ENCODE measurements around the gene C14orf180. TPM values are rescaled to one million over a fixed set of nuclear protein-coding genes. Genes with fewer than 3 reads are reported as not detected.

Gene C14orf180
- total RNA-seq, 1 experiment from 2014 or later = not detected

DNA sequence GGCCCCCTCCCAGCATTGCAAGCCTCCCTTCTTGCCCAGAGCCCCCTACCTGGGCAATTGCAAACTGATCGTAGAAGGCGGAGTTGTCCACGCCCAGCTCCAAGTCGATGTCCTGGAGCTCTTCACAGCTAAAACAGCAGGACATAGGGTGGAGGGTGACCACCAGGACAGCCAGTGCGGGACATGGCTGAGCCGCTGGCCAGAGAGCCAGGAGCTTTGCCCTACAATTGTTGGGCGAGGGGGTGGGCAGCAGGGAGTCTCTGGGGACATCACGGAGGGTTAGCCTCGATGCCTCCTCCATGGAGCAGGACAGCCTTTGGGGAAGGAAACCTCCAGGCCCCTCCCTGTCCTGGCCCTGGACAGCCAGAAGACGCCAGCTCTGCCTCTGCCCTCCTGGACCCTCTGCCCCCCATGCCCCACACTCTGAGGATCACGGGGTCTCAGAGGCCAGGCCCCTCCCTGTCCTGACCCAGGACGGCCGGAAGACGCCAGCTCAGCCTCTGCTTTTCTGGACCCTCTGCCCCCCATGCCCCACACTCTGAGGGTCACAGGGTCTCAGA, 15.6 kb downstream of the C14orf180 start:
- CTCF ChIA-PET = interaction anchor here (0.6 to 0.7 kb wide), 2 partner anchors 432 to 461 kb away, joined by 3 read pairs; no protein-coding TSS in a partner anchor
- H3K27me3 Mint-ChIP-seq (ENCODE audit: insufficient read depth, unreplicated experiment) = peaks cover 40% of the 10 kb centered on the region
- no peaks in the 10 kb centered on the region for H3K36me3 Mint-ChIP-seq (ENCODE audit: insufficient read depth, unreplicated experiment)
- no TSS peak for BruUV-seq (replicated peaks)
- TF ChIP-seq, protein P1, sequence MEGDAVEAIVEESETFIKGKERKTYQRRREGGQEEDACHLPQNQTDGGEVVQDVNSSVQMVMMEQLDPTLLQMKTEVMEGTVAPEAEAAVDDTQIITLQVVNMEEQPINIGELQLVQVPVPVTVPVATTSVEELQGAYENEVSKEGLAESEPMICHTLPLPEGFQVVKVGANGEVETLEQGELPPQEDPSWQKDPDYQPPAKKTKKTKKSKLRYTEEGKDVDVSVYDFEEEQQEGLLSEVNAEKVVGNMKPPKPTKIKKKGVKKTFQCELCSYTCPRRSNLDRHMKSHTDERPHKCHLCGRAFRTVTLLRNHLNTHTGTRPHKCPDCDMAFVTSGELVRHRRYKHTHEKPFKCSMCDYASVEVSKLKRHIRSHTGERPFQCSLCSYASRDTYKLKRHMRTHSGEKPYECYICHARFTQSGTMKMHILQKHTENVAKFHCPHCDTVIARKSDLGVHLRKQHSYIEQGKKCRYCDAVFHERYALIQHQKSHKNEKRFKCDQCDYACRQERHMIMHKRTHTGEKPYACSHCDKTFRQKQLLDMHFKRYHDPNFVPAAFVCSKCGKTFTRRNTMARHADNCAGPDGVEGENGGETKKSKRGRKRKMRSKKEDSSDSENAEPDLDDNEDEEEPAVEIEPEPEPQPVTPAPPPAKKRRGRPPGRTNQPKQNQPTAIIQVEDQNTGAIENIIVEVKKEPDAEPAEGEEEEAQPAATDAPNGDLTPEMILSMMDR (IDR thresholded peaks at IDR 0.05; ENCODE audit: unreplicated experiment) = no peak
- POLR2A ChIA-PET = no interaction called here
- no peaks in the 10 kb centered on the region for H3K9me3 Mint-ChIP-seq (ENCODE audit: unreplicated experiment)
- no peak overlapping the region for H3K4me3 Mint-ChIP-seq (ENCODE audit: unreplicated experiment)
- no peak overlapping the region for H3K27ac Mint-ChIP-seq (ENCODE audit: low read depth, unreplicated experiment)
- no peak for DNase-seq (ENCODE audit: unreplicated experiment)
- intact Hi-C loops (cut with micrococcal nuclease) = no loop called here
- H3K4me1 Mint-ChIP-seq (ENCODE audit: insufficient read depth, unreplicated experiment) = peaks cover 5% of the 10 kb centered on the region

GRCh38 chr14:104595911-104596450, 16.4 kb downstream of the C14orf180 start:
- Mint-ChIP-seq H3K27me3 (ENCODE audit: insufficient read depth, unreplicated experiment) (peaks cover 48% of the 10 kb centered on the region), H3K27ac (ENCODE audit: low read depth, unreplicated experiment) (no peak overlapping the region), H3K4me1 (ENCODE audit: insufficient read depth, unreplicated experiment) (peaks cover 5% of the 10 kb centered on the region), H3K9me3 (ENCODE audit: unreplicated experiment) (no peaks in the 10 kb centered on the region), H3K4me3 (ENCODE audit: unreplicated experiment) (no peak overlapping the region), H3K36me3 (ENCODE audit: insufficient read depth, unreplicated experiment) (no peaks in the 10 kb centered on the region)
- ChIA-PET POLR2A (interaction anchor here (0.6 kb wide), 1 partner anchor 25 kb away, joined by 3 read pairs; no protein-coding TSS in a partner anchor), CTCF (no interaction called here)
- intact Hi-C loops (cut with micrococcal nuclease) = no loop called here
- no peak for DNase-seq (ENCODE audit: unreplicated experiment)
- TF ChIP-seq, protein P1 (IDR thresholded peaks at IDR 0.05; ENCODE audit: unreplicated experiment) = no peak
- no TSS peak for BruUV-seq (replicated peaks)

- POLR2A ChIA-PET = no interaction called here
- H3K36me3 Mint-ChIP-seq (ENCODE audit: insufficient read depth, unreplicated experiment) = no peaks in the 10 kb centered on the region
- no peak for DNase-seq (ENCODE audit: unreplicated experiment)
- CTCF ChIA-PET = no interaction called here
- intact Hi-C loops (cut with micrococcal nuclease) = no loop called here
- H3K9me3 Mint-ChIP-seq (ENCODE audit: unreplicated experiment) = no peaks in the 10 kb centered on the region
- H3K4me3 Mint-ChIP-seq (ENCODE audit: unreplicated experiment) = no peak overlapping the region
- H3K4me1 Mint-ChIP-seq (ENCODE audit: insufficient read depth, unreplicated experiment) = peaks cover 5% of the 10 kb centered on the region
- TF ChIP-seq, protein P1 (IDR thresholded peaks at IDR 0.05; ENCODE audit: unreplicated experiment) = no peak
- BruUV-seq (replicated peaks) = no TSS peak
- H3K27ac Mint-ChIP-seq (ENCODE audit: low read depth, unreplicated experiment) = no peak overlapping the region
- H3K27me3 Mint-ChIP-seq (ENCODE audit: insufficient read depth, unreplicated experiment) = peaks cover 48% of the 10 kb centered on the region
Observed at GRCh38 chr14:104596451-104596918, 16.9 kb downstream of the C14orf180 start.

GRCh38 chr14:104596927-104597351, 17.4 kb downstream of the C14orf180 start:
- no TSS peak for BruUV-seq (replicated peaks)
- no peak for DNase-seq (ENCODE audit: unreplicated experiment)
- TF ChIP-seq, protein P1 (IDR thresholded peaks at IDR 0.05; ENCODE audit: unreplicated experiment) = no peak
- CTCF ChIA-PET = no interaction called here
- peaks cover 44% of the 10 kb centered on the region for H3K27me3 Mint-ChIP-seq (ENCODE audit: insufficient read depth, unreplicated experiment)
- H3K4me3 Mint-ChIP-seq (ENCODE audit: unreplicated experiment) = no peak overlapping the region
- POLR2A ChIA-PET = no interaction called here
- intact Hi-C loops (cut with micrococcal nuclease) = no loop called here
- peaks cover 5% of the 10 kb centered on the region for H3K4me1 Mint-ChIP-seq (ENCODE audit: insufficient read depth, unreplicated experiment)
- no peak overlapping the region for H3K27ac Mint-ChIP-seq (ENCODE audit: low read depth, unreplicated experiment)
- no peaks in the 10 kb centered on the region for H3K36me3 Mint-ChIP-seq (ENCODE audit: insufficient read depth, unreplicated experiment)
- no peaks in the 10 kb centered on the region for H3K9me3 Mint-ChIP-seq (ENCODE audit: unreplicated experiment)

All from MCF 10A (cell line).